WERI-Rb-1 (cell line): ENCODE data around the gene KCTD15.

Source experiments
- DNase-seq: peaks from one replicate; pipeline ENCODE4 v3.0.0-alpha.2; 2020
- H3K27ac ChIP-seq: fragments of 250-450 bp; sonication (Bioruptor Pico); 2 replicates; pipeline ENCODE4 v1.5.1; 2020; ENCODE audit warnings: mild to moderate bottlenecking, moderate library complexity
- H3K27me3 ChIP-seq: fragments of 250-450 bp; sonication (Bioruptor Pico); 2 replicates; pipeline ENCODE4 v1.5.1; 2021; ENCODE audit warnings: mild to moderate bottlenecking, low read depth, moderate library complexity; ENCODE audit not compliant: insufficient read depth, severe bottlenecking
- H3K36me3 ChIP-seq: fragments of 250-450 bp; sonication (Bioruptor Pico); 2 replicates; pipeline ENCODE4 v1.5.1; 2020; ENCODE audit warnings: mild to moderate bottlenecking, moderate library complexity
- H3K4me3 ChIP-seq: 2 replicates; pipeline ENCODE4 v1.5.1; 2011; ENCODE audit warnings: low read depth, mild to moderate bottlenecking, control low read depth, low read length
- H3K9me3 ChIP-seq: fragments of 250-450 bp; sonication (Bioruptor Pico); 2 replicates; pipeline ENCODE4 v1.5.1; 2021; ENCODE audit warnings: mild to moderate bottlenecking, moderate library complexity; ENCODE audit not compliant: severe bottlenecking
- TF ChIP-seq, protein P1 (sequence below): IDR thresholded peaks from 2 replicates; pipeline ENCODE4 v1.5.1; 2011; ENCODE audit warnings: low read depth, mild to moderate bottlenecking, control low read depth, inconsistent platforms, low read length

Gene KCTD15

DNA sequence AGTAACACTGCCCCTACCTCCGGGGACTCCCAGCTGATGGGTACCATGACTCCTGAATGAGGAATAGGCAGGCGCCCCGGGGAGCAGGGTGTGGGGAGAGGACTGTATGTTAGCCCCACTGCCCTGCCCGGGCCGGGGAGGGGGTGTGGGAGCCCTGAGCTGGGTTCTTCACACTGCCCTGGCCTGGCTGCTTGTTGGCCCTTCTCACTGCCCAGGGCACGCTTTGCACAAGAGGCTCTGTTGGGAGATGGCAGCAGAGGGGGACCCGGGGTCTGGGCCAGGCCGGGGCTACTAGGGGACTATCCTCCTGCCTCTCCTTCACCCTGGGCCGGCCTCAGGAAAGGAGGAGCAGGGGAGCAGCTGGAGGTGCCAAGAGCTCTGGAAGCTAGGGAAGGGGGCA, 19.3 kb upstream of the KCTD15 start:
- H3K9me3 ChIP-seq: no peaks in the 10 kb centered on the region
- no peaks in the 10 kb centered on the region for H3K27me3 ChIP-seq
- H3K36me3 ChIP-seq: no peaks in the 10 kb centered on the region; the same call in 1 of the 2 replicates
- no peak overlapping the region for H3K27ac ChIP-seq
- DNase-seq: no peak
- TF ChIP-seq, protein P1, sequence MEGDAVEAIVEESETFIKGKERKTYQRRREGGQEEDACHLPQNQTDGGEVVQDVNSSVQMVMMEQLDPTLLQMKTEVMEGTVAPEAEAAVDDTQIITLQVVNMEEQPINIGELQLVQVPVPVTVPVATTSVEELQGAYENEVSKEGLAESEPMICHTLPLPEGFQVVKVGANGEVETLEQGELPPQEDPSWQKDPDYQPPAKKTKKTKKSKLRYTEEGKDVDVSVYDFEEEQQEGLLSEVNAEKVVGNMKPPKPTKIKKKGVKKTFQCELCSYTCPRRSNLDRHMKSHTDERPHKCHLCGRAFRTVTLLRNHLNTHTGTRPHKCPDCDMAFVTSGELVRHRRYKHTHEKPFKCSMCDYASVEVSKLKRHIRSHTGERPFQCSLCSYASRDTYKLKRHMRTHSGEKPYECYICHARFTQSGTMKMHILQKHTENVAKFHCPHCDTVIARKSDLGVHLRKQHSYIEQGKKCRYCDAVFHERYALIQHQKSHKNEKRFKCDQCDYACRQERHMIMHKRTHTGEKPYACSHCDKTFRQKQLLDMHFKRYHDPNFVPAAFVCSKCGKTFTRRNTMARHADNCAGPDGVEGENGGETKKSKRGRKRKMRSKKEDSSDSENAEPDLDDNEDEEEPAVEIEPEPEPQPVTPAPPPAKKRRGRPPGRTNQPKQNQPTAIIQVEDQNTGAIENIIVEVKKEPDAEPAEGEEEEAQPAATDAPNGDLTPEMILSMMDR: no peak
- no peak overlapping the region for H3K4me3 ChIP-seq

DNA sequence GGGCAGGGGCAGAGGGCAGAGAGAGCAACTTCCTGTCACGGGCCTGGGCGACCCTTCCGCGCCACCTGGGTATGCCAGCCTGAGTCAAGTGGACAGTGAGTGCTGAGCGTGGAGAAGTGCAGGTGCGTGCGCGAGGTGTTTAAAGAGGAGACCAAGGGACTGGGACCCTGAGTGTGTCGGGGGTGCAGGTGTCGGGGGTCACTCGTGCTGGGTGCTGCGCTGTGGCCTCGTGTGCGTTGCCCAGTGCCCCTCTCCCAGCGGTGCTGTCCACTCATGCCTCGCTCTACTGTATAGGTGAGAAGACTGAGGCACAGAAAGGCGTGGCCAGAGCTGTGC, 18.9 kb upstream of the KCTD15 start:
- Histone ChIP-seq H3K9me3 (no peaks in the 10 kb centered on the region), H3K27me3 (no peaks in the 10 kb centered on the region), H3K4me3 (no peak overlapping the region), H3K36me3 (no peaks in the 10 kb centered on the region), H3K27ac (no peak overlapping the region)
- DNase-seq: no peak
- TF ChIP-seq, protein P1: no peak

DNA sequence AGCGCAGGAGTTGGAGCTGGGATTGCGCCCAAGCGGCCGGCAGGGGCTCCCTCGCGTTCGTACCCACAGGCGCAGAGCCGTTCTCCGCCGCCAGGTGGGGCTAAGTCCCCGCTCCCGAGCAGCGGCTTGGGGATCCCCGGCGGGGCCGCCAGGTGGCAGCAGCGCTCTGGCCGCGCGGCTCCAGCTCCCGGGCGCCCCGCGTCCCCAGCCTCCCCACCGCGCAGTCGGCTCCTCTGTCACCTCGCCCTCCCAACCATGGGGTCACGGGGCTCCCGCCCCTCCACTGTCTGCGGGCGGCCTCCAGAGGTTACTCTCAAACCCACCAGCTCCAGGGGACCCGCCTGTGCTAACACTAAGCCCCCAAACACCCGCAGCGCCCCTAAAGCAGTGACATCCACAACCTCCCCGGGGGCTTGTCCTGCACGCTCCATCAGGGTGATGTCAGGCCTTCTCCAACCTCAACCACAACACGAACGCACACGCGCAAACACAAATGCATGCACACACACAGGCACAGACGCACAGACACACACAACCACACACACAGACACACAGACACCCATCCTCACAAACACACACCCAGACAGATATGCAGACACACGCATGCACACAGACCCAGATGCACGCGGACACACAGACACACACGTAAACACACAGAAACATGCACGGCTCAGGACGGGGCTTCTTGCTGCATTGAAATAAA, 18.4 kb upstream of the KCTD15 start:
- DNase-seq: peak; percentile 77
- H3K36me3 ChIP-seq: no peaks in the 10 kb centered on the region
- H3K9me3 ChIP-seq: no peaks in the 10 kb centered on the region
- H3K27ac ChIP-seq: no peak overlapping the region
- H3K4me3 ChIP-seq: peak overlapping the region; percentile 27
- H3K27me3 ChIP-seq: no peaks in the 10 kb centered on the region
- TF ChIP-seq, protein P1: peak; percentile 100

DNA sequence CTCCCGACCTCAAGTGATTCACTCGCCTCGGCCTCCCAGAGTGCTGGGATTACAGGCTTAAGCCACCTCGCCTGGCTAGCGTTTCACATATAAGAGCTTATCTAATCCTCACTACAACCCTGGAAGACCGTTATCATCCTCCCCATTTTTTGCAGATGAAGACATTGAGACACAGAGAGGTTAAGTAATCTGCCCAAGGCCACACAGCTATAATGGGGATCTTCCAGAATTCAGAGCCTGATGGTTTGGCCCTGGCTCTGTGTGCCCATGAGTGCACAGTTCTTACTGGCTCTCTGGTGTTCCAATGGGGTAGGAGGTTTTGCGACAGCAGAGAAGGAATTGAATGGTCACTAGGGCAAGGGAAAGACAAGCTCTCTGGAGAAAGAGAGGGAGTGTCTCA, 16.8 kb upstream of the KCTD15 start:
- Histone ChIP-seq H3K36me3 (no peaks in the 10 kb centered on the region), H3K9me3 (no peaks in the 10 kb centered on the region), H3K4me3 (no peak overlapping the region), H3K27me3 (no peaks in the 10 kb centered on the region), H3K27ac (no peak overlapping the region)
- peak; percentile 41 for DNase-seq
- TF ChIP-seq, protein P1: no peak

DNA sequence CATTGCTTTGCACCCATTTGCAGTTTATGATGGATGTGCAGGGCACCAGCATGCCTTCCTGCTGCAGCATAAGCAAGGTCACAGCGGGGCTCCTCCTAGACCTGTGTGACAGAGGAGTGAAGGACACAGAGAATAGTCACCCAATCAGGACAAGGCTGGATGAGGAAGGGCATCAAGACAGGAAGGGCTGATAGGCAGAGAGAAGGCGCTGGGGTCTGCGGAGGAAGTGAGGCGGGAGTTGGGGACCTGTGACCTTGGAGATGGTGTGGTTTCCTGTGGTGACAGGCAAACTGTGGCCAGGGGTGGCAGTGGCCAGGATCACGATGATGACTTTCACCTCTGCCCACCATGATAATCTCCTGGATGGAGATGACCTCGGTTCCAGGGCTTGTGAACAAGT, 16.4 kb upstream of the KCTD15 start:
- H3K9me3 ChIP-seq: no peaks in the 10 kb centered on the region
- no peak overlapping the region for H3K4me3 ChIP-seq
- TF ChIP-seq, protein P1: no peak
- no peak for DNase-seq
- H3K27ac ChIP-seq: no peak overlapping the region
- no peaks in the 10 kb centered on the region for H3K36me3 ChIP-seq
- H3K27me3 ChIP-seq: no peaks in the 10 kb centered on the region

DNA sequence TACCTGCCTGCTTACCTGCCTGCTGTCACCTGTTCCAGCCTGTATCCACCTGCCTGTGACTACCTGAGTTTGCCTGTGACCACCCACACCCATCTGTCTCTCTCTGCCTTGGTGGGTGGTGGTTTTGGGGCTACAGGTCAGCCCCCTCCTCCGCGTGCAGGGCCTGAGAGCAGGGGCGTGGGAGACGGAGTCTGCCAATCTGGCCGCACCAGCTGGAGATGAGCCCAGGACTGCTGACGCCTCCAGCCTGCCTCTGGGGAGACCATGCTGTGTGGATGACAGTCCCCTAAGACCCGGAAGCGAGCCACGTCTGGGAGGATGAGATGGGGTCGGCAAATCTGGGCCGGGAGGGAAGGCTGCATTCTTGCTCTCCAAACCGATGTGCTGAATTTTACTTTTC, 15.9 kb upstream of the KCTD15 start:
- H3K4me3 ChIP-seq: no peak overlapping the region
- peak; percentile 59 for DNase-seq
- H3K9me3 ChIP-seq: no peaks in the 10 kb centered on the region
- no peaks in the 10 kb centered on the region for H3K27me3 ChIP-seq
- H3K27ac ChIP-seq: no peak overlapping the region
- no peaks in the 10 kb centered on the region for H3K36me3 ChIP-seq
- TF ChIP-seq, protein P1: no peak
